GM19035 (cell line): Measurements from ENCODE around the gene EBF3.

Experiments
- ATAC-seq: cut with Tn5 transposase; IDR thresholded peaks from one replicate; pipeline ENCODE4 v1.9.1; 2021; ENCODE audit not compliant: unreplicated experiment

EBF3 gene

GRCh38 chr10:129963641-129964501 is at the start of gene EBF3:
EBF3 (minus strand) TSS chr10:129964274; CDS start chr10:129963768, 506 bp downstream.
- ATAC-seq: no peak

- no peak for ATAC-seq
Measured at GRCh38 chr10:130013335-130014262, 49.5 kb upstream of the EBF3 start.

- ATAC-seq: no peak
Measured at GRCh38 chr10:130012129-130012528, 48.1 kb upstream of the EBF3 start.

GRCh38 chr10:130010653-130011052 is 46.6 kb upstream of the EBF3 start:
- ATAC-seq: no peak

- no peak for ATAC-seq
Measured at GRCh38 chr10:130009228-130009627, 45.2 kb upstream of the EBF3 start.

GRCh38 chr10:130003787-130004613 is 39.9 kb upstream of the EBF3 start:
- no peak for ATAC-seq

- ATAC-seq: no peak
Measured at GRCh38 chr10:130003166-130003565, 39.1 kb upstream of the EBF3 start.

- no peak for ATAC-seq
Measured at GRCh38 chr10:130002606-130003005, 38.5 kb upstream of the EBF3 start.

GRCh38 chr10:130000918-130001317 is 36.8 kb upstream of the EBF3 start:
- ATAC-seq: no peak

- ATAC-seq: no peak
Measured at GRCh38 chr10:129999140-129999539, 35.1 kb upstream of the EBF3 start.

- ATAC-seq: no peak
Measured at GRCh38 chr10:129993621-129994020, 29.5 kb upstream of the EBF3 start.

GRCh38 chr10:129992356-129992755 is 28.3 kb upstream of the EBF3 start:
- ATAC-seq: no peak

GRCh38 chr10:129982825-129983224 is 18.8 kb upstream of the EBF3 start:
- ATAC-seq: no peak

GRCh38 chr10:129978980-129979379 is 14.9 kb upstream of the EBF3 start:
- ATAC-seq: no peak

- no peak for ATAC-seq
Measured at GRCh38 chr10:129978322-129978721, 14.2 kb upstream of the EBF3 start.

- ATAC-seq: no peak
Measured at GRCh38 chr10:129977794-129978193, 13.7 kb upstream of the EBF3 start.

- no peak for ATAC-seq
Measured at GRCh38 chr10:129973674-129974059, 9.6 kb upstream of the EBF3 start.

GRCh38 chr10:129972966-129973673 is 9.0 kb upstream of the EBF3 start:
- no peak for ATAC-seq

- no peak for ATAC-seq
Measured at GRCh38 chr10:129972145-129972965, 8.3 kb upstream of the EBF3 start.
